ENCODE results near the gene TYW1.
A peak's percentile ranks its signal among the peaks of the same experiment; 100 is the strongest.
"Not testable (repeated sequence)": the region's sequence is repeated elsewhere in the genome, so short reads cannot be mapped to it uniquely, and the experiment has no call there.

Gene TYW1

DNA sequence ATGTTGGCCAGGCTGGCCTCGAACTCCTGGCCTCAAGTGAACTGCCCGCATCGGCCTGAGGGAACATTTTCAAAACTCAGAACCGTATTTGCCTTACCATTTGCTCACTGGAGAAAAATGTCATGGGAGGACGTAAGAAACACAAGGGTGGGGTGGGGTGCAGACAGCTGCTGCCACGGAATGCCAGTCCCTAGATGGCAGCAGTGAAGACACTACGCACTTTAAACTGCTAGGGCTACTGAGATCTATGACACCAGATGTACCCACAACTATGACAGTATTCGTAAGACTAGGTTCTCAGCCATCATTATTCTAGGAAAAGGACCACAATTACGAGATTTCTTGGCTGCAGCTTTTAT is 2.0 kb upstream of the TYW1 start:
- peak; percentile 15 to 36 for DNase-seq (ENCODE audit: low read depth in 2 of 2)

DNA sequence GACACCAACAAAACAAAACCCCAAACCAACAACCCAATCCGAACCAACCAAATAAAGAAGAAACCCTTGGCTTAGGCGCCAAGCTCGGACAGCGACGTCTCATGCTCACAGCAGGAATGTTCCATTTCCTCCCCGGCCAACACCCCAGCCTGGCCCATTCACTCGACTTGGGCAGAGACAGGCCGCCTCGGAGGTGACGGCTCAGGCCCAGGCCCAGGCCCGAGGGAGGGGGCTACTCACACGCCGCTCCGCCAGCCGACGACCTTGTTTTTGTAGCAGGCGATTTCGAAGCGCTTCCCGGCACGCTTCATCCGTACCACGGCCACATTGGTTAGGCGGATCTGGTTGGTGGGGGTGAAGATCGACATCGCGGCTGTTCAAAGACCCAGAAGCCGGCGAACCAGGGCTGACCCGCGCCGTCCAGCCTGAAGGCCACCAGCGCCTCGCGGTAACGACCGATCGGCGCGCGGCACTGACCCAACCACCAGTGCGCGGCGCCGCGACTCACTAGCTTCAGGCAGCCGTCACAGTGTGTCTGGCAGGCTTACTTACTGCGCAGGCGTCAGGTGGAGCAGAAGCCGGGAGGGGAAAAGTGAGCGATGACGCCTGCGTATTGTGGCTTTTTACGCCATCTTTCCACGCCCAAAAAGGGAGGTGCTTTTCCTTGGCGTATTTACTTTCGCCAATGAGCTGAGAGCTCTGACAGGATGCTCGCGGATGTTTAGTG is 1.4 kb upstream of the TYW1 start, which contains the start of gene SBDS:
SBDS (minus strand) TSS at position 537 of the 727 bp plus-strand sequence; CDS start at position 368, 169 bp downstream.
- DNase-seq (ENCODE audit: low read depth in 2 of 2), result peak; percentile 79 to 87

DNA sequence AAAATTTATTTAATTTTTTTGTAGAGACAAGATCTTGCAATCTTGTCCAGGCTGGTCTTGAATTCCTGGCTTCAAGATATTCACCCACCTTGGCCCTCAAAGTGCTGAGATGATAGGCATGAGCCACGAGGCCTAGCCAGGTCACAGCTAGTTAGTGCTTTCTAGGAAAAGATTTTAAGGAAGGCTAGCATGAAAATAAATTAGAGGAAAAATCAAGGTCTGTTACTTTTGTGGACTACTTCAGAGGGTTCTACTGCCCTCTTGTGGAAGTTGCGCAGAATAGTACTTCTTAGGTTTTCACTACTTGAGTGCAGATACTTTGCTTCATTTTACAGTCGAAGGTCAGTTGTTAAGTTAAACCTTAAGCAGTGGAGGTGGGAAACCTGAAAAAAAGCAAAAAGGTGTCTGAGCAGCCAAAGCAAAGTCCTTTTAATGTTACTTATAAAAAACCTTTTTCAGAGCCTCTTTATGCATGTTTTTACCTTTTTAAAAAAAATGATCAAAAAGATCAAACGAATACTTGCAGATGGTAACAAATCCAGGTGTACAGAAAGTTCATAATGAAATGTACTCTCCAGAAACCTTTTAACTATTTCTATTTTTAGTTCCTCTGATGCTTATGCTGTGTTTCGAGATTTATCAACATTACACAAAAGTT is 4.1 kb downstream of the TYW1 start:
- not testable (repeated sequence) for DNase-seq (ENCODE audit: low read depth in 2 of 2)

DNA sequence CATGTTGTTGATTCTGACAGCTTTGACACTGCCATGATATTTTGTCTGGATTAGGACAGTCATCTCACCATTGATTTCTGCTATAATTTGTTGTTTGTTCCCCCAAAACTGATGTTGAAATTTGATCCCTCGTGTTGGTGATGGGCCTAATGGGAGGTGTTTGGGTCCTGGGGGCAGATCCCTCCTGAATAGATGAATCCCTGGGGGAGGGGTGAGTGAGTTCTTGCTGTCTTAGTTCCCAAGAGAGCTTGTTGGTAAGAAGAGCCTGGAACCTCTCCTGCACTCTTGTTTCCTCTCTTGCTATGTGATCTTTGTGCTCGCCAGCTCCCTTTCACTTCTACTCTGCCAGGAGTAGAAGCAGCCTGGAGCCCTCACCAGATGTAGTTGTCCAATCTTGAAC is 7.5 kb downstream of the TYW1 start:
- DNase-seq (ENCODE audit: low read depth in 2 of 2), result not testable (repeated sequence)

DNA sequence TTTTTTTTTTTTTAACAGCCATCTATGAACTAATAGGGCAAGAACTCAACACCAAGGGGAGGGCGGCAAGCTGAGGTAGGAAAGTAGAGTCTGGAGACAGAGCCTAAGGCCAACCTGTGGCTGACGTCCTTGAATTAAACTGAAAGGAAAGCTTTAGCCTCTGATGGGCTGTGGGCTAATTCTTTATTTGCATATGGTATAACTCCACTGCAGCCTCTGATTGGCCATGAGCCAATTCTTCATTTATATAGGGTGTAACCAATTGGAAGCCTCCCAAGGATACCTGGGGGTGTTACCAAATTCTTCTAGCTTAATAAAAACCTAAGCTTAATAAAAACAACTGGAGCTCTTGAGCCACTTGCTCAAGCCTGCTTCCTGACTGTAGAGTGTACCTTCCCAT is 10.3 kb downstream of the TYW1 start:
- DNase-seq (ENCODE audit: low read depth in 2 of 2), result no peak

DNA sequence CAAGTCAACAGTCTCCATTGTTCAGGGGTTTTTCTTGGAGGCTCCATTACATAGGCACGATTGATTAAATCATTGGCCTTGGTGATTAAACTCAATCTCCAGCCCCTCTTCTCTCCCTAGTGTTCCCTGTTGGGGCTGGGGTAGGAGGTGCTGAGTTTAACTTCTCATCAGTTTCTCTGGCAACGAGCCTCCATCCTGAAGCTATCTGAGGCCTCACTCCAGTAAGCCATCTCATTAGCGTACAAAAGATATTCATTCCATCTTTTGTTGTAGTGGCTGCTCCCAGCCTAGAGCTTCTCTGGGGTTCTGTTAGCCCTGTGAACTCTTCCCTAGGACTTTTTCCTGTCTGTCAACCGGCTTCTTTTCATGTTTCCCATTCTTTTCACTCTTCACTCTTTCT is 11.6 kb downstream of the TYW1 start:
- DNase-seq (ENCODE audit: low read depth in 2 of 2), result no peak

DNA sequence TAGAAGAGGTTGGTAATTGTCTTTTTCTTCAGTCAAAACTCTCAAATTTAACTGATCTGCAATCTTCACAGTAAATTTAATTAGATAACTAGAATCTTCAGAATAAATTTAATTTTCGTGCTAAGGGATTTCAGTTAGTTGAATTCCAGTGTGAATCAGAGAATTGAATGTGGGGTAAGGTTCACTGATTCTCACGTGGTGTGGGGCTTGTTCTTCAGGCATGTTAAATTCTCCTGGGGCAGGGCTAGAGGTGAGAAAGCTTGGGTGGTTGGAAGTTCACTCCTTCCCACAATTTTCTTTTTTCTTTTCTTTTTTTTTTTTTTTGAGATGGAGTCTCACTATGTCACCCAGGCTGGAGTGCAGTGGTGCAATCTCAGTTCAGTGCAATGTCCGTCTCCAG is 13.0 kb downstream of the TYW1 start:
- DNase-seq (ENCODE audit: low read depth in 2 of 2), result not testable (repeated sequence)

DNA sequence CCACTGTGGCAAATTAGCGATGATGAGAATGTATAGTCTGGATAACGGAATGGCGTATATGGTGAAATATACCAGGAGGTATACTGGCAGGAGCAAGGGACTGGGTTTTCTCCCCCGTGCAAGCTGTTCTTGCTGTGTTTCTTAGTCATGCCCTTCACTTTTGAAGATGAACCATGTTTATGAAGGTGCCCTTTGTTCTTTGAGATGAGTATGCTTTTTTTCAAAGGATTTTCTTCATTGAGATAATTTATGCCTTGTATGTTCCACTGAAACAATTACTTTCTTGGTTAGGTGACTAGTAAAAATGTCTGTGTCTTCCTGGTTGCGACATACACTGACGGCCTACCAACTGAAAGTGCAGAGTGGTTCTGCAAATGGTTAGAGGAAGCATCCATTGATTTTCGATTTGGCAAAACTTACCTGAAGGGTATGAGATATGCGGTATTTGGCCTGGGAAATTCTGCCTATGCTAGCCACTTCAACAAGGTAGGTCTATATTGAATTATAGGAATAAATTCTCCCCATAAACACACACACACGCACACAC is 17.5 kb downstream of the TYW1 start:
- not testable (repeated sequence) for DNase-seq (ENCODE audit: low read depth in 2 of 2)

DNA sequence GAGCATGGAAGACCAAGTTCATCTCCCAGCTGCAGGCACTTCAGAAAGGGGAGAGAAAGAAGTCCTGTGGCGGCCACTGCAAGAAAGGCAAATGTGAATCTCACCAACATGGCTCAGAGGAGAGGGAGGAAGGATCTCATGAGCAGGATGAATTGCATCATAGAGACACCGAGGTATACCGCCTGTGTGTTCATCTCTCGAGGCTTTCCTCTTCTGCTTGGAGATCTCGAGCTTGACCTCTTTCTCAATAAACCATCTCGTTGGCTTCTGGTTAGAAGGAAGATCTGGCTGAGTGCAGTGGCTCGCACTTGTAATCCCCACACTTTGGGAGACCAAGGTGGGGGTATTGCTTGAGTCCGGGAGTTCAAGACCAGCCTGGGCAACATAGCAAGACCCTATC is 21.3 kb downstream of the TYW1 start:
- not testable (repeated sequence) for DNase-seq (ENCODE audit: low read depth in 2 of 2)

DNA sequence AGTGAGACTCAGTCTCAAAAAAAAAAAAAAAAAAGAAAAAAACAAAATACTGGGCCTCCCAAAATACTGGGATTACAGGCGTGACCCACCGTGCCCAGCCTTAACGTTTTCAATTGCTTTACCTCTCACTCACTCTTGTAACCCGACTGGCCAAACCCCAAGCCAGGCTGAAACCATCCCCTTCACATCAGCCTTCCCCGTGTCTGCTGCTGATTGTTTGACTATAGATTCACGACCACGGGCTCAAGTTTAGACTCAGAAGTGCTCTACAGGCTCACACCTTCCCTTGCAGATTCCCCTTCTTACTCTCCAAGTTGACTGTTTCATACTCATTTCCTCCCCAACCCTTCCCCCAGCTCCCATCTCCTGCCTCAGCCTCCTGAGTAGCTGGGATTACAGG is 22.3 kb downstream of the TYW1 start:
- DNase-seq (ENCODE audit: low read depth in 2 of 2), result no peak

DNA sequence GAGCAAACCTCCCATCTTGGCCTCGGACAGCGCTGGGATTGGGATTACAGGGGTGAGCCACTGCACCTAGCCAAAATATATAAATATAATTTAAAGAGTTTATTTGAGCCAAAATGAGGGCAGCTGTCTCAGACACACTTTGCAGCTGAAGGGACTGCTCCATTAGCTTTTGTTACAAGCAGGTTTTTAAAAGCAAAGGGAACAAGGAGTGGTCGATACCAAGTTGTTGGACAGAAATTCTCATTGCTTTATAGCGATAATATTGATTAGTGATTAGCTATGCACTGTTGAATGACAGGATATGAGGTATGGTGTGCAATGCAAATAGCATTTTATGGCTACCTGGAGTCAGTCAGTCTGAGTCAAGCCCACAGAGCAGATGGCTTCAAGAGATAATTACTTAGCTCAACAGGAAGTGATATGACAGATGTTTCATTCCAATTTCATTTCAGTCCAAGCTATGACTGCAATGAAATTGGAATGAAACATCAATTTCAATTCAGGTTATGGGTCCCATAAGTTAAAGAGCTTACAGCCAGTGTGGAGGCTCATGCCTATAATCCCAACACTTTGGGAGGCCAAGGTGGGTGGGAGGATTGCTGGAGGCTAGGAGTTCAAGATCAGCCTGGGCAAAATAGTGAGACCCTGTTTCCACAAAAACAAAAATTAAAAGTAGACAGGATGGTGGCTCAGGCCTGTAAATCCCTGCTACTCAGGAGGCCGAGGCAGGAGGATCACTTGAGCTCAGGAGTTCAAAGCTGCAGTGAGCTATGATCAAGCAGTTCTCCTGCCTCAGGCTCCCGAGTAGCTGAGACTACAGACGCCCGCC is 23.1 kb downstream of the TYW1 start:
- DNase-seq (ENCODE audit: low read depth in 2 of 2), result no peak

DNA sequence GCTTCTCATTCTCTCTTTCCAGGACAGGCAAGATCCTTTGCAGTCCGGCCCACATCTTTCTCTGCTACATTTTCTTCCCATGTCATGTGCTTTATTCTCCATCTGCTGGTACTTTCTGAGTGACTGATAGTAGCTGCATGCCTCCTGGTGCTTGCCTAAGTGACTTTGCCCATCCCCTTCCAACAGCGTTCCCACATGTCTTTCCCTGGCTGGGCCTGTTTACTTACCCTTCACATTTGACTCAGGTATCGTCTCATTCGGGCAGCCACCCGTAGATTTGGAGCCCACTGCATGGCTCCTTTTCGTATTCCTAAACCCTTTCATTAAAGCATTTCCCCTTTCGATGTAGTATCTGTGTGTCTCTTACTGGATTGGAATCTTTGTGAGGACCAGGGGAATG is 24.6 kb downstream of the TYW1 start:
- no peak for DNase-seq (ENCODE audit: low read depth in 2 of 2)

DNA sequence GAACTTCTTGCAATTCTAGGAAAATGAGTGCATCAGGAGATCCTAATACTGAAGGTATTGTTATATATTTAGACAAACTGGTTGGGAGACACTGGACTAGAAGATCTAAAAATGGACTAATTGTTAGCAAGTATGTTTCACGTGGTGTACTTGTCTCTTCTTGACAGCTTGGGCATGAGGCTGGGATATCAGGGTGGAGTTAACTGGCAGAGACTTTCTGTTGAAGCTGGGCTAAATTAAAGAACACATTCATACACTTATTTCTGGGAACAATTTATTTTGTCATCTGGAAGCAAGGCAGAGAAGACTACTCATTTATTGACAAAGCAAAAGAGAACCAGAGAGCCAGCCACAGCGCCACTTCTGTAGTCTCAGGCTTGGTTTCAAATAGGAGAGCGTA is 25.9 kb downstream of the TYW1 start:
- no peak for DNase-seq (ENCODE audit: low read depth in 2 of 2)

DNA sequence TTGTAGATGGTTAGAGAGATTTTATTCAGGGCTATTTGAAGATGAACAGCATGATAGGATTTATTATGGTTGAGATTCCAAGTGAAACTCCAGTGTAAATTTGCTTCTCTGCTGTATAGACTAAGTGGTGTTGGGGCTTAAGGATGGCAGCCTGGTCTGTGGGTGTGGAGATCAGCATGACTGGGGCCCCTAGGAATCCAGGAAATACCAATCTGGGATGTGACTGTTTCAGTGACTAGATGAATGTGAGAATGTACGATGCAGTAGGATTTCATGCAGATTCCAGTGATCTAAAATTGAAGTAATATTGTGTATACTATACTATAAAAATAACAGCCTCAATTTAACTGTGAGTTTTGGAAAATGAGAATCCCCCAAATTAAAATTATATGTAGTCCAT is 28.8 kb downstream of the TYW1 start:
- DNase-seq (ENCODE audit: low read depth in 2 of 2), result not testable (repeated sequence)

DNA sequence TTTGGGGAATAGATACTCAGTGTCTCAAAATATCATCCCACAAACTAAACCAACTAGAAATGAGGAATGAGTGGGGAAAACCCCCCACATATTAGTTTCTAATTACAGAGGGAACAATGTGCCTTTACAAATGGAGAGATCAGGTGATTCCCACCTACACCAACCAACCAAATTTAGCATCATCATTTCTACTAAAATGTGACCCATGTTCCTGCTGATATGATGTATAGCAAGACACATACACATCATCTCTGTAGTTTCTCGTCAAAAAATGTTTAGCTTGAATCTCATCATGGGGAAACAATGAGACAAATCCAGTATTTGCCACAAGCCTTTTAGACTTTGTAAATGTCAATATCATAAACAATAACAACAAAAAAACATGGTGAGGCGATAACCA is 35.1 kb downstream of the TYW1 start:
- not testable (repeated sequence) for DNase-seq (ENCODE audit: low read depth in 2 of 2)

DNA sequence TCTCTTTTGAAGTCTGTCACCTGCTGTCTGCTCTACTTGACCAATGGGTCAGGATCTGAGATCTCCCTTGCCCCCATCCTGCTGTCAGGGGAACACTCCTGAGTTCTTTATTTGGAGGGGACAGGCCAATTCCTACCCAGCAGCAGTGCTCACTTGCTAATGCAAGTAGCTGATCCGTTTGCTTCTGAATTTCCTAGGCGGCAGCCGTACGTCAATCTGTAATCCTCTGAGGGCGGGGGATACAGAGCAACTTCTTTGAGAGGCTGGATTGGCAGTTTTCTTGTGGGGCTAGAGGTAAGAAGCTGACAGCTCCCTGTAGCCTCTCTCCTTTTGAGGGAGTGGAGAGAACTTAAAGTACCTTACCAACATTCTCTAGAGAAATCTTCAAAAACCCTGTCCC is 36.6 kb downstream of the TYW1 start:
- DNase-seq (ENCODE audit: low read depth in 2 of 2), result no peak

DNA sequence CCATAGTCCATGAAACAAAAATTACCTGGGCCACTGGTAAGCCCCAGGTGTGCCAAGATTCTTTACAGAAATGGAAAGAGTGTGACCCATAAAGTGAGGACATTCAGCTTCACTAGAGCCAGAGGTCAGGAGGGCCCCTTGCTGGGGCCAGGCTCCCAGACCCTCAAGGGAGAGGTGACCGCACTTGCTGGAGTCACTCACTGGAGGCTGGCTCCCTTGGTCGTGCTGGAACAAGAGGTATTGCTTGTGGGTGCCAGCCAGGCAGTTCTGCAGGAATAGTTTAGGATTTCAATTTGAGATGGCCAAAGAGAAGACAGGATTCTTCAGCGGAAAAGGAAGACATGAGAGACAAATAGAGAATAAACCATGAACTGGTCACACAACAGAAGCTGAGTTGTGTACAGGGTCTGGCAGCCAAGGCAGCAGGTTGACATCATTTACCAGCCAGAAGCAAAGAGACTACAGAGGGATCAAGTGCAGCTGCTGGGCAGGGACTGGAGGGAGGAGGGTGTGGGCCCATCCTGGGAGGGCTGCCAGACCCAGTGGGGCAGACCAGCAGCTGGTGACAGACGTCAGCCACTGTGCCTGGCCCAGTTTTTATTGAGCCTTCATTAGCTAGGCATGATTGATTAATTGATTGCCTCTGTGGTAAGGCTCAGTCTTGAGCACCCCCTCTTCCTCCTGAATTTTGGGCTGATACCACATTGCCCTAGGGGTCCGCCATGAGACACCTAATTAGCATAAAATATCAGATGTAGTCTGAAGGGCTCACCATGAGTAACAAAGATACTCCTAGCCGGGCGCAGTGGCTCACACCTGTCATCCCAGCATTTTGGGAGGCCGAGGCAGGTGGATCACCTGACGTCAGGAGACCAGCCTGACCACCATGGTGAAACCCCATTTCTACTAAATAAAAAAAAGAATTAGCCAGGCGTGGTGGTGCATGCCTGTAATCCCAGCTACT is 40.1 kb downstream of the TYW1 start:
- not testable (repeated sequence) for DNase-seq (ENCODE audit: low read depth in 2 of 2)

DNA sequence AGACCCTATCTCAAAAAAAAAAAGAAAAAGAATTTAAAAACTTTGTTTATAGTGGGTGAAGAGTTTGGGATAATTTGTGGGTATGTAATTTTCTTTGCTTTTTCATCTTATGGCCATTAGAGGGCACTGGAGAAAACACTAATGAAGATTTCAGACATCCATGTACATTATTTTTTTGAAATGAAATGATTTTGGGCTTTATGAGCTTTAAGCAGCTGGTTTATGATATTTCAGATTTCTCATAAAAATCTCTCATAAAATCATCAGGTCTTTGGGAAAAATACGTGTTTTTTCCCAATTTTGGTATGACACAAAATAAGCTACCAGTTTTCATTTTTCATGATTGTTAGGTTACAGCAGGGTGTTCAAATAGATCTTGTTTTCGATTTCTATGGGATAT is 44.2 kb downstream of the TYW1 start:
- not testable (repeated sequence) for DNase-seq (ENCODE audit: low read depth in 2 of 2)

DNA sequence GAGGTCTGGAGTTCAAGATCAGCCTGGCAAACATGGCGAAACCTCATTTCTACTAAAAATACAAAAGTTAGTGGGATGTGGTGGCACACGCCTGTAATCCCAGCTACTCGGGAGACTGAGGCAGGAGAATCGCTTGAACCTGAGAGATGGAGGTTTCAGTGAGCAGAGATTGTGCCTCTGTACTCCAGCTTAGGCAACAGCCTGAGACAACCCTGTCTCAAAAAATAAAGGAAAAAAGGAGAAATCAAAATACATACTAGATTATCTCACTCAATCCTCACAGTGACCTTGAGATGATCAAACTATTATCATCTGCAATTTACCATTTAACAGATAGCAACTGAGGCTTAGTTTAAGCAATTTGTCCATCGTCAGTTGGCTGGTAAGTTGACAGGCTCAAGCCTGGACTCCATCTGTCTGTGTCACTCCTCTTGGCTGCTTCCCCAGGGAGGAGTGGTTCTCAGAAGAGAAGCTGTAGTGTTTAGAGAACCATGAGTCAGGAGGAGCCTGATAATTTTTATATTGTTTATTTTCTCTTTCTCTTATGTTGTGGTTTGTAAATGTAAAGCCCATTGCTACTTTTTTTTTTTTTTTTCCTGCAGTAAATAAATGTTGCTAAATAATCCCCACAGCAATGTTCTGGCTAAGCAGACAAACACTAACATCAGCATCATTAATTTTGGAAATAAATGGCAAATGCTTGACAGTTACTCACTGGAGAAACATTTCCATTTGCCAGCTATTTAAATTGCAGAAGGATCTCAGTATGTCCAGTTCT is 46.3 kb downstream of the TYW1 start:
- DNase-seq (ENCODE audit: low read depth in 2 of 2), result not testable (repeated sequence)

DNA sequence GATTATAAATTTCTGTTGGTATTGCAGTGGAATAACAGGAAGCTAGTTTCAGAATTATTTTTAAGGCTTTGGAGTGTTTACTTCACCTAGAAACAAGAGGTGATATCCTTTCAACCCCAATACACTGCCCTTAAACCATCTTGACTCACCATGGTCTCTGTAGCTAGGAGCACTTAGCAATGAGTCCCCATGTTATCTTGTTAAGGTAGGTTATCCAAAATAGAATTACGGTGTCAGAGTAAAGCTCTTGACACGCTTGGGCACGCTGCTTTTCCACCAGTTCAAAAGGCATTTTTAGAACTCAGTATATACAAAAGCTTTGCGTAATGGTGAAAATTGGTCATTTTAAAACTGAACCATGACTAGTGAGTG is 46.9 kb downstream of the TYW1 start:
- not testable (repeated sequence) for DNase-seq (ENCODE audit: low read depth in 2 of 2)
